HEK293T (cell line): ENCODE data around the gene NGRN.

ENCODE experiments used
- ARNT ChIP-seq: fragments of 450-650 bp; IDR thresholded peaks from 2 replicates; pipeline ENCODE4 v1.6.1; 2017; ENCODE audit warnings: mild to moderate bottlenecking
- BHLHE40 ChIP-seq: fragments of 450-650 bp; IDR thresholded peaks from 2 replicates; pipeline ENCODE4 v1.6.1; 2016; ENCODE audit warnings: mild to moderate bottlenecking, moderate library complexity, borderline replicate concordance
- CTBP1 ChIP-seq: fragments of 450-650 bp; IDR thresholded peaks from 2 replicates; pipeline ENCODE4 v1.6.1; 2016; ENCODE audit warnings: borderline replicate concordance
- ELF4 ChIP-seq: fragments of 450-650 bp; IDR thresholded peaks from 2 replicates; pipeline ENCODE4 v1.6.1; 2017; ENCODE audit warnings: antibody characterized with exemption
- FOXK2 ChIP-seq: fragments of 450-650 bp; IDR thresholded peaks from 2 replicates; pipeline ENCODE4 v1.6.1; 2016; ENCODE audit warnings: mild to moderate bottlenecking
- FOXM1 ChIP-seq: fragments of 450-650 bp; IDR thresholded peaks from 2 replicates; pipeline ENCODE4 v1.6.1; 2017; ENCODE audit warnings: mild to moderate bottlenecking, borderline replicate concordance
- SP1 ChIP-seq: fragments of 450-650 bp; IDR thresholded peaks from 2 replicates; pipeline ENCODE4 v1.6.1; 2017
- SUZ12 ChIP-seq: fragments of 450-650 bp; IDR thresholded peaks from 2 replicates; pipeline ENCODE4 v1.6.1; 2016; ENCODE audit warnings: mild to moderate bottlenecking
- TARDBP ChIP-seq: fragments of 450-650 bp; IDR thresholded peaks from 2 replicates; pipeline ENCODE4 v1.6.1; 2016
- ZNF384 ChIP-seq: fragments of 450-650 bp; IDR thresholded peaks from 2 replicates; pipeline ENCODE4 v1.6.1; 2016

GRCh38 chr15:90300541-90300940 lies 35.1 kb downstream of the NGRN start:
- TF ChIP-seq FOXK2: no peak
- TF ChIP-seq ZNF384: no peak
- TF ChIP-seq ELF4: no peak
- TF ChIP-seq CTBP1: no peak
- TF ChIP-seq SUZ12: no peak
- no peak for TF ChIP-seq BHLHE40
- TF ChIP-seq FOXM1: no peak
- TF ChIP-seq SP1: no peak
- no peak for TF ChIP-seq TARDBP
- TF ChIP-seq ARNT: no peak
